Lung (tissue), 12 donors: Measurements from ENCODE around the gene TM2D1. TPM values are rescaled to one million over a fixed set of nuclear protein-coding genes. Genes with fewer than 3 reads are reported as not detected.

ENCODE experiments used
- ATAC-seq: fragments of 200-7000 bp; cut with Tn5 transposase; one replicate; pipeline ENCODE4 v1.9.1; 2020; ENCODE audit warnings: moderate number of reproducible peaks; ENCODE audit not compliant: insufficient read depth, low FRiP score
- DNase-seq, 3 donors: peaks; one replicate each; pipeline ENCODE4 v3.0.0-alpha.2; 2013 to 2017
- H3K27ac ChIP-seq, 2 donors: one replicate each; pipeline ENCODE4 v1.5.1; 2013; ENCODE audit warnings: mild to moderate bottlenecking in 2 of 2, moderate library complexity in 2 of 2, control low read depth in 1 of 2, inconsistent platforms in 1 of 2, low read depth in 1 of 2, low read length in 1 of 2
- H3K27me3 ChIP-seq, 3 donors: one replicate each; pipeline ENCODE4 v1.5.1; 2013; ENCODE audit warnings: low read length in 2 of 3; ENCODE audit not compliant: control insufficient read depth in 3 of 3, insufficient read depth in 3 of 3
- H3K36me3 ChIP-seq, 4 donors: one replicate each; pipeline ENCODE4 v1.5.1; 2013; ENCODE audit warnings: low read length in 4 of 4, mild to moderate bottlenecking in 1 of 4, moderate library complexity in 1 of 4; ENCODE audit not compliant: control insufficient read depth in 4 of 4, insufficient read depth in 4 of 4
- H3K4me1 ChIP-seq, 5 donors: one replicate each; pipeline ENCODE4 v1.5.1; 2013; ENCODE audit warnings: low read length in 5 of 5, mild to moderate bottlenecking in 2 of 5, moderate library complexity in 1 of 5; ENCODE audit not compliant: control insufficient read depth in 5 of 5, insufficient read depth in 5 of 5
- H3K4me3 ChIP-seq: one replicate; pipeline ENCODE4 v1.5.1; 2013; ENCODE audit warnings: mild to moderate bottlenecking, control low read depth, moderate library complexity
- H3K9ac ChIP-seq, 2 donors: one replicate each; pipeline ENCODE4 v1.5.1; 2013; ENCODE audit warnings: low read length in 2 of 2, control low read depth in 1 of 2; ENCODE audit not compliant: insufficient read depth in 1 of 2
- H3K9me3 ChIP-seq, 4 donors: one replicate each; pipeline ENCODE4 v1.5.1; 2013; ENCODE audit warnings: low read length in 3 of 4, mild to moderate bottlenecking in 1 of 4, moderate library complexity in 1 of 4; ENCODE audit not compliant: control insufficient read depth in 4 of 4, insufficient read depth in 3 of 4
- CTCF ChIP-seq: IDR thresholded peaks from 2 replicates; pipeline ENCODE4 v1.5.1; 2012; ENCODE audit warnings: mild to moderate bottlenecking; ENCODE audit errors: control extremely low read depth, extremely low read depth
- WGBS, 2 donors: extraction: QIAGEN DNeasy Blood & Tissue Kit; methylation state at CpG; one replicate each; pipeline ENCODE4 v1.1.7; 2013; 5-methylcytosine and 5-hydroxymethylcytosine counted together
- polyA plus RNA-seq, 2 donors: library from polyadenylated mRNA; stranded (reverse); fragments of 200-250 nt; gene quantifications; one replicate each; pipeline ENCODE4 v1.2.1, GENCODE V29; 2013
- total RNA-seq, 2 donors: library from RNA; depleted of rRNA in 1 of 2; stranded (reverse); fragments of >200 nt in 1 of 2; gene quantifications; one replicate each; pipeline ENCODE4 v1.2.1, GENCODE V29; 2014 to 2021
- donor health status: control.
- donor health status: control.
- donor health status: Bipolar disorder and iron deficiency.
- donor health status: healthy.
- donor health status: DM: yes; HTN: yes; CAD: no.

Gene TM2D1
- total and polyA plus RNA-seq, 4 donors: 15.8 to 94.3 (median 33.7) TPM

DNA sequence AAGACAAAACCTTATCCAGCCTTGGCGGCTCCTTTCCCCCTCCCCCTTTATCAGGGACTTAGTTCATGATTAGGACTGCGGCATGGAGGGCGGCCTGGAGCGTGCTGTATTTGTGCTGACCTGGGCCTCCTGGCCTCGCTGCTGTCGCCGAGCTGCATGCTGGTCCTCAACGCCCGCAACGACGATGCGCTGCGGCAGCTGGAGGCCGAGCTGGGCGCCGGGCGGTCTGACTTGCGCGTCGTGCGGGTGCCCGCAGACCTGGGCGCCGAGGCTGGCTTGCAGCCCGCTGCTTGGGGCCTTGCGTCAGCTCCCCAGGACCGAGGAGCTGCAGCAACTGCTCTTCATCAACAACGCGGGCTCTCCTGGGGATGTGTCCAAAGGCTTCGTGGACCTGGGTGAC is 70.9 kb downstream of the TM2D1 start:
- Histone ChIP-seq H3K4me3 (no peak overlapping the region), H3K9me3 (no peaks in the 10 kb centered on the region), H3K27me3 (no peaks in the 10 kb centered on the region), H3K27ac (no peak overlapping the region), H3K9ac (no peak overlapping the region), H3K4me1 (no peaks in the 10 kb centered on the region), H3K36me3 (no peaks in the 10 kb centered on the region)
- ATAC-seq: no peak
- DNase-seq: no peak
- 94 to 97% methylated on average over 30 of the region's 30 CpGs for WGBS, 2 donors
- no peak for TF ChIP-seq CTCF

DNA sequence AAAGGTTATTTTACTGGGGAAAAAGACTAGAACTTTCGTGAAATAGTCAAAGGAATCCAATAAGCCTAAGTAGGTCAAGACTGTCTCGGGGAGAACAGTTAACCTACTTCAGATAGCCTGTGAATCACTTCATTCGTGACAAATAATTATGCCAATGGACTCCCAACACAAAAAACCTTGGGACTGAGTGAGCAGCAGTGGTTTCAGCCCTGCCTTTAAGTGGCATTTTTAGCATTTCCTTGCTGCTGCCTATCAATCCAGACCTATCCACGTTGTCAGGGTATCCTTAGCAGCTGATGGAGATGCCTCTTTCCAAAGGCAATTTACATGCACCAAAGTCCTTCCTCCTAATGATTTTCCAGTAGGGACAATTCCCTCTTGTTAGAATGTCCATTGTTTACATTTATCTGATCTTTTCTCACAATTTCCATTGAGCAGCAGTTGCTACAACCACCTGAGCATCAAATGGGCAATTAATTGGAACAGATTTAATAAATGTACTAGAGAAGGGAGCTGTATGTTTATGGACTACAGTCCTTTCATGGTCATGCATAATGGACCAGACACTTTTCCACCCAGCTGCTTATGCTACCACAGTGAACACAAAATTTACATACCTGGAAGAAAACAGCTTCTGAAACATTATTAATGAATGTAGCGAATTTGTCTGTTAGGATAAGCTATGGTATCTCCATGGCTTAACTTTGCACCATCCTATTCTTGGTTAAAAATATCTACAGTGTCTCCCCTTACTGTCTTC is 75.8 kb downstream of the TM2D1 start:
- TF ChIP-seq CTCF: no peak
- no peak overlapping the region for H3K9ac ChIP-seq
- WGBS, 2 donors: 84 to 85% methylated on average over 5 of the region's 5 CpGs
- H3K4me3 ChIP-seq: no peak overlapping the region
- H3K27me3 ChIP-seq: no peaks in the 10 kb centered on the region
- H3K9me3 ChIP-seq: no peaks in the 10 kb centered on the region
- no peak overlapping the region for H3K27ac ChIP-seq
- H3K36me3 ChIP-seq: no peaks in the 10 kb centered on the region
- no peak for DNase-seq
- no peaks in the 10 kb centered on the region for H3K4me1 ChIP-seq
- no peak for ATAC-seq

- no peak overlapping the region for H3K4me3 ChIP-seq
- H3K27me3 ChIP-seq: no peaks in the 10 kb centered on the region
- no peaks in the 10 kb centered on the region for H3K4me1 ChIP-seq
- ATAC-seq (no peak), DNase-seq (no peak)
- H3K36me3 ChIP-seq: no peaks in the 10 kb centered on the region
- H3K9me3 ChIP-seq: no peaks in the 10 kb centered on the region
- 98 to 100% methylated on average over 2 of the region's 2 CpGs for WGBS, 2 donors
- H3K9ac ChIP-seq: no peak overlapping the region
- no peak for TF ChIP-seq CTCF
- no peak overlapping the region for H3K27ac ChIP-seq
These were observed 77.8 kb downstream of the TM2D1 start for GRCh38 chr1:61647142-61647541.

- 92% methylated on average over 4 of the region's 4 CpGs for WGBS, 2 donors
- DNase-seq: no peak
- no peak for ATAC-seq
- H3K27me3 ChIP-seq: no peaks in the 10 kb centered on the region
- no peak overlapping the region for H3K9ac ChIP-seq
- H3K4me3 ChIP-seq: no peak overlapping the region
- no peak overlapping the region for H3K27ac ChIP-seq
- H3K36me3 ChIP-seq: no peaks in the 10 kb centered on the region
- no peaks in the 10 kb centered on the region for H3K9me3 ChIP-seq
- no peak for TF ChIP-seq CTCF
- peaks cover 0 to 8% (median 0%) of the 10 kb centered on the region in 5 donors for H3K4me1 ChIP-seq
These were observed 79.5 kb downstream of the TM2D1 start for GRCh38 chr1:61645476-61645875.
